Loucy (cell line): ENCODE data around the gene ZNF513.

Source experiments
- CTCF ChIP-seq: fragments of 200-600 bp; sonication (generic); conservative IDR thresholded peaks from 2 replicates; pipeline ENCODE4 v1.5.1; 2014; ENCODE audit warnings: mild to moderate bottlenecking, antibody characterized with exemption, low read length
- EZH2phosphoT487 ChIP-seq: fragments of 200-600 bp; IDR thresholded peaks from 2 replicates; pipeline ENCODE4 v1.6.1; 2018; ENCODE audit warnings: antibody characterized with exemption, mild to moderate bottlenecking, moderate library complexity, borderline replicate concordance

GRCh38 chr2:27400348-27401135 is 20.0 kb upstream of the ZNF513 start:
- TF ChIP-seq EZH2phosphoT487 (no peak), CTCF (no peak)
